ENCODE results near the gene TAF8.

Gene TAF8

GRCh38 chr6:42059743-42060142 is 9.4 kb downstream of the TAF8 start:
- DNase-seq (ENCODE audit: low read depth): no peak

GRCh38 chr6:42066156-42066675 is 15.9 kb downstream of the TAF8 start:
- DNase-seq (ENCODE audit: low read depth): no peak

GRCh38 chr6:42068173-42068572 is 17.8 kb downstream of the TAF8 start:
- DNase-seq (ENCODE audit: low read depth): no peak

GRCh38 chr6:42068872-42069522 is 18.7 kb downstream of the TAF8 start:
- no peak for DNase-seq (ENCODE audit: low read depth)

- no peak for DNase-seq (ENCODE audit: low read depth)
Observed at GRCh38 chr6:42071881-42072583, 21.7 kb downstream of the TAF8 start.

- no peak for DNase-seq (ENCODE audit: low read depth)
Observed at GRCh38 chr6:42073287-42073686, 23.0 kb downstream of the TAF8 start.

- DNase-seq (ENCODE audit: low read depth): peak; percentile 58
Observed at GRCh38 chr6:42075159-42075838, 25.0 kb downstream of the TAF8 start.

- no peak for DNase-seq (ENCODE audit: low read depth)
Observed at GRCh38 chr6:42078386-42078785, 28.1 kb downstream of the TAF8 start.

- no peak for DNase-seq (ENCODE audit: low read depth)
Observed at GRCh38 chr6:42079941-42080464, 29.7 kb downstream of the TAF8 start.

- no peak for DNase-seq (ENCODE audit: low read depth)
Observed at GRCh38 chr6:42083530-42083929, 33.2 kb downstream of the TAF8 start.

- no peak for DNase-seq (ENCODE audit: low read depth)
Observed at GRCh38 chr6:42084889-42085288, 34.6 kb downstream of the TAF8 start.

GRCh38 chr6:42086046-42087035 is 36.0 kb downstream of the TAF8 start:
- no peak for DNase-seq (ENCODE audit: low read depth)

- DNase-seq (ENCODE audit: low read depth): no peak
Observed at GRCh38 chr6:42088101-42088591, 37.8 kb downstream of the TAF8 start.

- no peak for DNase-seq (ENCODE audit: low read depth)
Observed at GRCh38 chr6:42090819-42091717, 40.7 kb downstream of the TAF8 start.

GRCh38 chr6:42091718-42092023 is 41.3 kb downstream of the TAF8 start:
- no peak for DNase-seq (ENCODE audit: low read depth)

- no peak for DNase-seq (ENCODE audit: low read depth)
Observed at GRCh38 chr6:42093582-42094329, 43.4 kb downstream of the TAF8 start.

GRCh38 chr6:42095094-42095493 is 44.8 kb downstream of the TAF8 start:
- DNase-seq (ENCODE audit: low read depth): no peak

- no peak for DNase-seq (ENCODE audit: low read depth)
Observed at GRCh38 chr6:42095776-42096541, 45.6 kb downstream of the TAF8 start.
